Naive B cell (primary cell): ENCODE measurements around the gene FLNB. TPM values are rescaled to one million over a fixed set of nuclear protein-coding genes. Genes with fewer than 3 reads are reported as not detected.

ENCODE experiments used
- ATAC-seq, 2 donors: fragments of 150-1000 bp; cut with Tn5 transposase; 2 replicates each; pipeline ENCODE4 v1.10.0; 2021; ENCODE audit warnings: low read depth in 2 of 2, mild to moderate bottlenecking in 2 of 2, moderate library complexity in 2 of 2
- DNase-seq: peaks from one replicate; pipeline ENCODE4 v3.0.0; 2022
- H3K27ac Mint-ChIP-seq, 6 donors: one replicate each; pipeline ENCODE4 v1.8.0; 2020 to 2022; ENCODE audit warnings: mild to moderate bottlenecking in 6 of 6, mixed read lengths in 6 of 6, moderate library complexity in 5 of 6, inconsistent platforms in 2 of 6
- H3K27me3 Mint-ChIP-seq, 3 donors: one replicate each; pipeline ENCODE4 v1.8.0; 2021 to 2022; ENCODE audit warnings: mixed read lengths in 3 of 3, mild to moderate bottlenecking in 1 of 3
- H3K36me3 Mint-ChIP-seq, 2 donors: one replicate each; pipeline ENCODE4 v1.8.0; 2020 to 2022; ENCODE audit warnings: mixed read lengths in 2 of 2, inconsistent platforms in 1 of 2, mild to moderate bottlenecking in 1 of 2
- H3K4me1 Mint-ChIP-seq, 3 donors: one replicate each; pipeline ENCODE4 v1.8.0; 2020 to 2022; ENCODE audit warnings: mixed read lengths in 3 of 3, inconsistent platforms in 1 of 3, mild to moderate bottlenecking in 1 of 3, moderate library complexity in 1 of 3
- H3K4me3 Mint-ChIP-seq, 8 donors: one replicate each; pipeline ENCODE4 v1.8.0; 2020 to 2022; ENCODE audit warnings: mild to moderate bottlenecking in 8 of 8, mixed read lengths in 8 of 8, moderate library complexity in 8 of 8, inconsistent platforms in 2 of 8
- H3K9me3 Mint-ChIP-seq, 7 donors: one replicate each; pipeline ENCODE4 v1.8.0; 2020 to 2022; ENCODE audit warnings: mixed read lengths in 7 of 7, mild to moderate bottlenecking in 5 of 7, inconsistent platforms in 2 of 7, moderate library complexity in 1 of 7
- polyA plus RNA-seq, 6 donors: library from polyadenylated mRNA; unstranded; fragments of 300-500 nt; fragmentation: Illumina TruSeq; gene quantifications; one replicate each; pipeline ENCODE4 v1.2.3, GENCODE V29; 2021; ENCODE audit warnings: low read depth in 6 of 6

FLNB gene
- polyA plus RNA-seq, 6 donors from 2014 or later, result 3.2 to 14.6 (median 9.7) TPM

DNA sequence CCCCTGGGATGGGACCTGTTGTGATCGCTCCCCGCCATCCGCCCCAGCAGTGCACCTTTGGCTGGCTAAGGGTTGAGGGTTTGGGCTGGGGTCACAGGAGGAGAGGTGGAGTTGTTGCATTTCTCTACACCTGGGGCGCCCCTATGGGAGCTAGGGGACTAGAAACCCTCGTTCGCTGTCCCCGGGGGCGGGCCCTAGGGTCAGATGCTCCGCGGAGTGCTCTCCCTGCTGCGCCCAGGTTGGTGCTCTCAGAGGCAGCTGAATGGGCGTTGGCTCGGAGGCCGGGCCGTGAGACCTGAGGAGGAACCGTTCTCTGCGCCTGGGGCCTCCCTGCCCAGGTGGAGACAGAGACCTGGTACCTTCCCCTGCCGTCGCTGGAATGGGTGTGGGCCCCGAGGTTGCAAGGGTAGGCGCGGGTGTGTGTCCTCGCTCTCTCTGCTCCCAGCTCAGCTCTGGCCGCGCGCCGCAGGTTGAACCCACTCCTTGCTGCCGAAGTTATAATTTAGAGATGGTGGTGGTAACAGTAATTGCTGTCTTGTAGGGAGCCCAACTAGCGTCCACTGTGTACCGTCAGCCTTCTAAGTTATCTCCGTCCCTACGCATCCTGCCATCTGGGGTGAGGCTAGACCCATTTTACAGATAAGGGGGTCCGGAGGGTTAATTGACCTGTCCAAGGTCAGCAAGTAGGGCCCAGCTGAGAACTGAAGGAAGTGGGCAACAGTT is 965 bp downstream of the FLNB start:
- DNase-seq (peak; percentile 29), ATAC-seq (peak; percentile 30 to 40)
- H3K27ac Mint-ChIP-seq, result peak overlapping the region in 5 of 6 donors; percentile 56 to 87 (median 77)
- H3K36me3 Mint-ChIP-seq, result no peaks in the 10 kb centered on the region
- H3K9me3 Mint-ChIP-seq, result no peaks in the 10 kb centered on the region
- H3K27me3 Mint-ChIP-seq, result no peaks in the 10 kb centered on the region
- peaks cover 17 to 22% (median 19%) of the 10 kb centered on the region in 3 donors for H3K4me1 Mint-ChIP-seq
- H3K4me3 Mint-ChIP-seq, result peak overlapping the region; percentile 81 to 96 (median 91)

DNA sequence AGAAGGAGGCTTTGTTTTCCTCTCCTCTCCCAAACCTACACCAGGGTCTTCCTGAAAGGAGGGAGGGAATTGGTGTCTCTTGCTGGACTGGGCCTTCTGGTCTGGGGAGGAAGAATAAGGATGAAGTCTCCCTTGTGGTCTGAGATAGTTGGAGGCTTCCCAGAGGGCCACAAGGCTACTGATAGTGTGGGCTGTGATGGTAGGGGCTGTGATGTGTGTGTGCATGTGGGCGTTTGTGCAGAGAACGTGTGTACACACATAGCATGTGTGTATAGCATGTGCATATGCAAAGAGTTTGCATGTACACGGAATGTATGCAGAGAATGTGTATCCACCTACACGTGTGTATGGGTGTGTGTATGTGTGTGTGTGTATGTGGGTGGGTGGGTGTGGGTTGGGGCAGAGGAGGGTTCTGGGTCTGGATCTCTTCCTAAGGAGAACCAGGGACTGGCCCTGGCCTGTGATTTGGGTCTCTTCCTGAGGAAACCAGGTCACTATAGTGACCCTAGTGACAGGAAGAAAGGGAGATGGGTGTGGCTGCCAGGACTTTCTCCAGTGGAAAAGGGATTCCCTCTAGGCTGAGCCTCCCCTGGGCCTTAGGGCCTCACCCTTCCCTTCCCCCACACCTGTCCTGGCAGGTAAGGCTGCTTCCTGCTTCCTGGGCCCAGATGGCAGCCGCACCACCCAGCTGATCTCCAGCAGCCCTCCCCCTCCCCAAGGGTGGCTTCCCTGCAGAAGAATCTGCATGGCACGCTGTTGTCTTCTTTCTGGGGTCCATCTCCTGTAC is 1.7 kb downstream of the FLNB start:
- H3K36me3 Mint-ChIP-seq, result no peaks in the 10 kb centered on the region
- no peaks in the 10 kb centered on the region for H3K27me3 Mint-ChIP-seq
- peaks cover 17 to 22% (median 19%) of the 10 kb centered on the region in 3 donors for H3K4me1 Mint-ChIP-seq
- no peaks in the 10 kb centered on the region for H3K9me3 Mint-ChIP-seq
- H3K27ac Mint-ChIP-seq, result peak overlapping the region in 4 of 6 donors; percentile 30 to 87 (median 79)
- DNase-seq, result no peak
- no peak for ATAC-seq
- H3K4me3 Mint-ChIP-seq, result peak overlapping the region; percentile 81 to 96 (median 91)

DNA sequence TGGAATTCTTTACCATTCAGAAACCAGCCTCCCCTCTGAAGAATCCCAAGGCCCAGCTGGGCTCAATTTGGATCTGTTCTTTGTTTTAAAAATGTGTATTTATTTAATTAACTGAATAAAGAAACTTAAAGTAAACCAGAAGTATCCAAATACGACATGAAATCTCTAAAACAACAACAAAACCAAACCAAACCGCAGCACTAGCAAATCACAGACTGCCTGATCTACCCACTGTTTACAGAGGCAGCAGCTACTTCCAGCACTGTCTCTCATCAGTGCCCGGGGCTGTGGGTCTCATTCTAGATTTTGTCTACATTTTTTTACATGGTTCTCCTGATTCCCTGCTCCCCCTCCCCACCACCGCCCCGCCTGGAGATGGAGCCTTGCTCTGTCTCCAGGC is 2.3 kb downstream of the FLNB start:
- peak overlapping the region in 4 of 8 donors; percentile 55 to 85 (median 75) for H3K4me3 Mint-ChIP-seq

DNA sequence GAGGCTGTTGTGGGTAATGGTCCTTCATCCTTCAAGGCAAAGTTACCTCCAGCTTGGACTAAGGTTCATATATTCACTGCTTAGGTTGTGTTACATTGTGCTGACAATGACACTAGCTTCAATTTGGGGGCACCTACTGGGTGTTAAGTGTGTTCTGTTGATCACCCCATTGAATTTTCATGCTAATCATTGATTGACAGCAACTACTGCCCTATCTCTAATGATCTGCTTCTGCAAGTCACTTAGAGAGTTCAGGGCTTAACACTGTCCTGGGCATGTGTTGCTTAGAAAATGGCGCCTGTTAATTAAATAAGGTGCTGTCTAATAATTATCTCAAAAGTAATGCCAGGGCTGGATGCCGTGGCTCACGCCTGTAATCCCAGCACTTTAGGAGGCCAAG is 3.4 kb downstream of the FLNB start:
- peak overlapping the region in 2 of 8 donors; percentile 15 to 82 for H3K4me3 Mint-ChIP-seq
- no peaks in the 10 kb centered on the region for H3K9me3 Mint-ChIP-seq

More for the DNA sequence above, 2.3 kb downstream of the FLNB start:
- H3K27me3 Mint-ChIP-seq, result no peaks in the 10 kb centered on the region
- no peak for ATAC-seq
- DNase-seq, result no peak
- no peaks in the 10 kb centered on the region for H3K9me3 Mint-ChIP-seq
- H3K4me1 Mint-ChIP-seq, result peaks cover 19 to 24% (median 21%) of the 10 kb centered on the region in 3 donors
- no peak overlapping the region for H3K27ac Mint-ChIP-seq
- H3K36me3 Mint-ChIP-seq, result no peaks in the 10 kb centered on the region

DNA sequence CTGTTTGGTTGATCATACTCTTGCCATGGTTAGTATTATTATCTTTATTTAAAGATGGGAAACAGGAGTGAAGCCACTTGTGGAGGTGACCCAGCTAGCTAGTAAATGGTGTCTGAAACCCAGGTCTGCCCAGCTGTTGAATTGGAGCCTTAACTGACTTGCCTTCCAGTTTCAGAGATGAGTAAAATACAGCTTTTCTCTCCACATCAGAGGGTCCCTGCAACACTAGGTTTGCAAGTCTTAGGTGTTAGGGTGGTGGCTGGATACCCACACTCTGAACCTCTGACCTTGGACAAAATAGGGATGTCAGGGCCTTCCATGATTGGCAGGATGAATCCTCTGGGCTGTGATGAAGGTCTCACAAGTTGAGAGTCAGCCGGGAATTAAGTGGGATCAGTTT is 4.1 kb downstream of the FLNB start:
- no peak for DNase-seq
- ATAC-seq, result no peak
- H3K27me3 Mint-ChIP-seq, result no peaks in the 10 kb centered on the region
- peak overlapping the region in 1 of 8 donors; percentile 34 for H3K4me3 Mint-ChIP-seq
- no peaks in the 10 kb centered on the region for H3K36me3 Mint-ChIP-seq
- H3K27ac Mint-ChIP-seq, result peak overlapping the region in 2 of 6 donors; percentile 34 to 35
- H3K9me3 Mint-ChIP-seq, result no peaks in the 10 kb centered on the region
- peaks cover 19 to 27% (median 21%) of the 10 kb centered on the region in 3 donors for H3K4me1 Mint-ChIP-seq

More for the DNA sequence above, 3.4 kb downstream of the FLNB start:
- Mint-ChIP-seq H3K4me1 (peaks cover 19 to 27% (median 21%) of the 10 kb centered on the region in 3 donors), H3K27ac (peak overlapping the region in 1 of 6 donors; percentile 48), H3K36me3 (no peaks in the 10 kb centered on the region), H3K27me3 (no peaks in the 10 kb centered on the region)
- ATAC-seq, result no peak
- DNase-seq, result no peak

DNA sequence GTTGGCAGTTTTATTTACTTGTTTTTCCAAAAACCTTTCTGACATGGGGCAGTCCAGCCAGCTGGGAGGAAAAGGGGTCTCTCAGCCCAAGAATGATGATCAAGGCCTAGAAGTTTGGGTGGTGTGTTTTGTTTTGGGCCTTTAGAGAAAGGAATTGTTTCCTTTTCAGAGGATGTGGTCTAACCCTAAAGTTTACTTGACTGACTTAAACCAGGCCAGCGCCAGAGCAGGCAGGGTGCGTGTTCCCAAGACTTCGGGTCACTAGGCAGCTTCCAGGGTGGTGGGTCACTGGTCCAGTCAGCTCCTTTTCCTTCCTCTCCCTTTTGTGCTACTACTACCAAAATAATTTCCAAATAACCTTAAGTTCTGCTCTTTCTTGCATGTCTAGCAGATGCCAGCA is 4.9 kb downstream of the FLNB start:
- Mint-ChIP-seq H3K4me3 (no peak overlapping the region), H3K27me3 (no peaks in the 10 kb centered on the region)

DNA sequence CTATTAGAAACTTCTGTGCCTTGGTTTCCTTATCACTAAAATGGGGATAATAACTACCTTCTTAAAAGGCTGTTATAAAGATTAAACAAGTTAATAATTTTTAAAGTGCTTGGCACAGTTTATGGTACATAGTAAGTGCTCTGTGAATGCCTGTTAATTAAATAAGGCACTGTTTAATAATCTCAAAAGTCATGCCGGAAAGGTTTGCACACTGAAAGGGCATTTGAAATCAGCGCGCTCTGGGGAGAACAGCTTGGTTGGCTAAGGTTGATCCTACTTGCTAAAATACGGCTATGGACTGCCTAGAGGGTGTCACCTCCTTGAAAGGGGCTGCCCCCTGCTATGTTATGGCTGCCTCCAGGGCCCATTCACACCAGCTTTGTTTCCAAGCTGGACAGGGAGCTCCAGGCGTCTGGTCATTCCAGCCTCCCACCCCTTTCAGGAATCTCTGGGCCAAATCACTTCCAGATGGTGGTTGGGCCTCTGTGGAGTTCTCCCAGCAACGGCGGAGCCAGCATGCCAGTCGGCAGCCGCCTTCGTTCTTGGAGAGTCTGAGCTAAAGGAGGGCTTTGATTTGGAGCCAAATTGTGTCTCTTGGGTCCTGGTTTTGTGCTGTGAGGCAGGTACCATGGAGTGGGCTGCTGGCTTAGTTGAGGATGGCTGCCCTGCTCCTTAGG is 5.9 kb downstream of the FLNB start:
- Mint-ChIP-seq H3K27ac (peak overlapping the region in 1 of 6 donors; percentile 28), H3K27me3 (no peaks in the 10 kb centered on the region), H3K36me3 (no peaks in the 10 kb centered on the region), H3K4me3 (no peak overlapping the region), H3K4me1 (peaks cover 17 to 22% (median 18%) of the 10 kb centered on the region in 3 donors), H3K9me3 (no peaks in the 10 kb centered on the region)
- ATAC-seq, result no peak
- DNase-seq, result no peak

More for the DNA sequence above, 4.9 kb downstream of the FLNB start:
- no peaks in the 10 kb centered on the region for H3K36me3 Mint-ChIP-seq
- no peaks in the 10 kb centered on the region for H3K9me3 Mint-ChIP-seq
- ATAC-seq (no peak), DNase-seq (no peak)
- peak overlapping the region in 1 of 6 donors; percentile 30 for H3K27ac Mint-ChIP-seq
- H3K4me1 Mint-ChIP-seq, result peaks cover 17 to 27% (median 19%) of the 10 kb centered on the region in 3 donors

DNA sequence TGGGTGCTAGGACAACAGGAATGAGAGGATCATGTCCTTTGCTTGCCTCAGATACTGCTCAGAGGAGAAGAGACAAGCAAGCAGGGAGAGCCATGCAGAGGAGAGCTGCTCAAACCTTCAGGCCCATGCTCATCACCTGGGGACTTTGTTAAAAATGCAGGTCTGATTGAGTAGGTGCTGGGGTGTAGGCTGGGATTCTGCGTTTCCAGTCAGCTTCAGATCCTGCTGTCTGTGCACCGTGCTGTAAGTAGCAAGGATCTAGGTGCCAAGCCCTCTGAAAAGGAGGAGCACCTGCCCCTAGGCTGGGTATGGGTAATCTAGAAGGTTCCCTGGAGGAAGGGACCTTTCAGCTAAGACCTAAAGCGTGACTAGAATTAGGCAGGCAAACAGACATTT is 7.3 kb downstream of the FLNB start:
- H3K9me3 Mint-ChIP-seq, result no peaks in the 10 kb centered on the region
- DNase-seq (no peak), ATAC-seq (no peak)
- peak overlapping the region in 2 of 6 donors; percentile 24 to 32 for H3K27ac Mint-ChIP-seq
- H3K36me3 Mint-ChIP-seq, result no peaks in the 10 kb centered on the region
- H3K4me1 Mint-ChIP-seq, result peaks cover 15 to 27% (median 20%) of the 10 kb centered on the region in 3 donors
- H3K4me3 Mint-ChIP-seq, result peak overlapping the region in 1 of 8 donors; percentile 1
- no peaks in the 10 kb centered on the region for H3K27me3 Mint-ChIP-seq

DNA sequence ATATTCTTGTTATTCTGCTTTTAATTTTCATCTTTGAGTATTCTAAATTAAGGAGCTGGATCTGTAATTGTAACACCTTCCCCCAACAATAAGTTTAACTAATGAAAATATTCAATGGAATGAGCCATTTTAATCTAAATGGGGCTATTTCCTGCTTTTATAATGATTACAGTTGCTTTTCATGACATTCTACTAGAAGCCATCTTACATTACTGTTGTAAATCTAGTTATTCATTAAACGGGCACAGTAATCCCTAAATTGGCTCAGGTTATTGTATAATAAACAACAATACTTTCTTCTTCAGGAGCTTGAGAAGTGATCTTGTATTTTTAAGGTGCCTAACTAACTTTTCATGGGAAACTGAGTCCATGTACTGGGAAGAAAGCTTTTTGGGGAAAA is 8.5 kb downstream of the FLNB start:
- no peaks in the 10 kb centered on the region for H3K27me3 Mint-ChIP-seq
- H3K9me3 Mint-ChIP-seq, result no peaks in the 10 kb centered on the region
- peaks cover 11 to 34% (median 16%) of the 10 kb centered on the region in 3 donors for H3K4me1 Mint-ChIP-seq
- peak overlapping the region in 1 of 6 donors; percentile 84 for H3K27ac Mint-ChIP-seq
- no peak for DNase-seq
- no peaks in the 10 kb centered on the region for H3K36me3 Mint-ChIP-seq
- no peak overlapping the region for H3K4me3 Mint-ChIP-seq
- ATAC-seq, result no peak

DNA sequence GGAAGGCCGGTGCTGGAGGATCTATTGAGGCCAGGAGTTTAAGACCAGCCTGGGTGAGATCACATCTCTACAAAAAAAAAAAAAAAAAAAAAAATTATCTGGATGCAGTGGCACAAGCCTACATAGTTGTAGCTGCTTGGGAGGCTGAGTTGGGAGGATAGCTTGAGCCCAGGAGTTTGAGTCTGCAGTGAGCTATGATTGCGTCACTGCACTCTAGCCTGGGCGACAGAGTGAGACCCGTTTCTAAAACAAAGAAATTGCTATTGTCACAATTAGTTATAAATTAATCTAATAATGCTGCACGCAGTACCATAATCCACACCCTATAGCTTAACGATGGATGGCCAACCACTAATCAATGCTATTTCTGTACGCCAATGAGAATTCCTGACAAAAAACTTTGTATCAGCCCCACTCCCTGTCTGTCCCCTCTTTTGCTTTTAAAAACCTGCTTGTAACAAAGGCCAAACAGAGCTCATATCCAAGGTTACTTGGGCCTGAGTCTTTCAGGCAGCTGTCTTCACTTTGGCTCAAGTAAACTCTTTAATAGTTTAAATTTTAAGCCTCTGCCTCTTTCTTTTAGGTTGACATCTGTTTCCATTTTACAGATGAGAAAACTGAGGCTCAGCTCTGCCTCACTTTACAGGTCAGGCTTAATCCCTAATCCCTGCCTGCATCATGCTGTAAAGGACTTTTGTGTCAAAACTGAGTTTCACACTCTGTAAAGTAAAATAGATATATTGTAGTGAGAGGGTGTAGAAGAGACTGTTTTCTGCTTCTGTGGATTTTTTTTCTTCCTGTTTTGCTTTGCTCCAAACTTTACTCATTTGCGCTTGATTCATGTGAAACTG is 10.9 kb downstream of the FLNB start:
- no peaks in the 10 kb centered on the region for H3K9me3 Mint-ChIP-seq
- H3K27me3 Mint-ChIP-seq, result no peaks in the 10 kb centered on the region
- no peaks in the 10 kb centered on the region for H3K36me3 Mint-ChIP-seq
- ATAC-seq (peak in 1 of 2 donors; percentile 43), DNase-seq (no peak)
- peak overlapping the region in 4 of 6 donors; percentile 4 to 88 (median 75) for H3K27ac Mint-ChIP-seq
- peak overlapping the region in 2 of 8 donors; percentile 1 to 70 for H3K4me3 Mint-ChIP-seq
- peaks cover 11 to 30% (median 16%) of the 10 kb centered on the region in 3 donors for H3K4me1 Mint-ChIP-seq

DNA sequence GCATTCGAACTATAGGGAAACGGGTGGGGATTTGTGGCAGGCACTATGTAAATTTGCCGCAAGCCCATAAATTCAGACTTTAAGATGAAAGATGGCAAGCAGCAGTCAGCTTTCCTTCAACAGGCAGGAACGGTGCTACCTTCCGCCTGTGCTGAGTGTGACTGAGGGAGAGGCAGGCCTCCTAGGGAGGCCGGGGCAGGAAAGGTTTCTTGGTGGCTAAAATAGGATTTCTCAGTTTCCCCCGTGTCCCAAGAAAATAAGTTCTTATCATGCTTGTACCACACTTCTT is 12.5 kb downstream of the FLNB start:
- peak overlapping the region in 2 of 6 donors; percentile 37 to 49 for H3K27ac Mint-ChIP-seq

DNA sequence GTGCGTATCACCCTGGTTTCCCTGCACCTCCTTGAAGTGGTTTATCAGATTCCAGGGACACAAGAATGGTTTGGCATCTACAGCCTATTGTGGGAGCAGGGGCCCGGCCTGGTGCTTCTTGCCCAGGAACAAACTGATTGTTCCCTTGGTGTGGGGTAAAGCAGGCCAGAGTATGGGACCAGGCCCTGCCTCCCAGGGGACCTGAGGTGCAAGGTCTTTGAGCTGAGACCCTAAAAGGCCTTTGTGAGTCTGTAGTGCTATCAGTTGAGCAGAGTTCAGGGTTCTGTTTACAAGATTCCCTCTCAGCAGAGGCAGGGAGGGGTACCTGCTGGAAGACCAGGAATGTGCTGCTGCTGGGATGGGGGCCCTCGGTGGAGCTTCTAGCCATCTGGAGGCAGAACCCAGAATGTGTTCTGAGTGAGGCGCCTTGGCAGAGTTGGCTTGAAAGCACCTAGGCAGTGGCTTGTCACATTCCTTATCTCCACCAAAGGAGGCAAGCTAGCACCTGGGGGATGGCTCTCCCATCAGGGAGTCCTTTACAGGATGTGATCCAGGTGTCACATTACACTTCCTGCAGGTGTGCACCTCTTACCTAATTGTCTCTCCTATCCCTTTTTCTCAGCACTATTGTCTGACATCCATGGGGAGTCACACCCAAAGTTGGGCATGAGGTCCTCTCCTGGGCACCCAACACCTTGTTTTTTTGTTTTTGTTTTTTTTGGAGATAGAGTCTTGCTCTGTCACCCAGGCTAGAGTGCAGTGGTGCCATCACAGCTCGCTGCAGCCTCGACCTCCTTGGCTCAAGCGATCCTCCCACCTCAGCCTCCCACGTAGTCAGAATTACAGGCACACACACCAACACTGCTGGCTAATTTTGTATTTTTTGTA is 13.1 kb downstream of the FLNB start:
- ATAC-seq (no peak), DNase-seq (no peak)
- H3K9me3 Mint-ChIP-seq, result no peaks in the 10 kb centered on the region
- peak overlapping the region in 1 of 8 donors; percentile 45 for H3K4me3 Mint-ChIP-seq
- H3K36me3 Mint-ChIP-seq, result no peaks in the 10 kb centered on the region
- peak overlapping the region in 3 of 6 donors; percentile 52 to 78 (median 60) for H3K27ac Mint-ChIP-seq
- H3K4me1 Mint-ChIP-seq, result peaks cover 9 to 25% (median 16%) of the 10 kb centered on the region in 3 donors
- H3K27me3 Mint-ChIP-seq, result no peaks in the 10 kb centered on the region

More for the DNA sequence above, 12.5 kb downstream of the FLNB start:
- DNase-seq (no peak), ATAC-seq (no peak)
- Mint-ChIP-seq H3K9me3 (no peaks in the 10 kb centered on the region), H3K27me3 (no peaks in the 10 kb centered on the region), H3K4me3 (no peak overlapping the region), H3K36me3 (no peaks in the 10 kb centered on the region), H3K4me1 (peaks cover 9 to 26% (median 16%) of the 10 kb centered on the region in 3 donors)
